Endothelial cell of umbilical vein (primary cell): ENCODE measurements around the gene PPP5C. TPM values are rescaled to one million over a fixed set of nuclear protein-coding genes. Genes with fewer than 3 reads are reported as not detected.

Source experiments
- BruUV-seq: library from RNA; stranded (reverse); fragments of 400-500 nt; replicated peaks from 2 replicates; lab custom pipeline; 2021; lab: Mats Ljungman, UMichigan
- CTCF ChIA-PET: fragments of 300-600, 350-600 bp; sonication (Branson Sonifier 250); formaldehyde crosslinking; loops from one replicate; lab custom pipeline; 2021; ENCODE audit warnings: antibody characterized with exemption, inconsistent platforms; lab: Charles Lee
- POLR2A ChIA-PET: fragments of 300-600, 350-600 bp; sonication (Branson Sonifier 250); formaldehyde crosslinking; loops from one replicate; lab custom pipeline; 2021; ENCODE audit warnings: antibody characterized with exemption, inconsistent platforms; lab: Charles Lee
- DNase-seq: peaks from one replicate; pipeline ENCODE4 v3.0.0-alpha.2; 2011; ENCODE audit warnings: low read depth, low spot score
- FAIRE-seq: peaks from 2 replicates; lab custom pipeline; 2011; peaks lifted over from hg19 to GRCh38; lab: Jason Lieb, UNC
- H2AFZ ChIP-seq: 2 replicates; pipeline ENCODE4 v1.6.0; 2012; ENCODE audit warnings: low read depth, low read length, control low read depth, inconsistent platforms
- H3K27ac ChIP-seq: 2 replicates; pipeline ENCODE4 v1.5.1; 2011; ENCODE audit warnings: low read depth, mild to moderate bottlenecking, control low read depth, low read length, moderate library complexity; ENCODE audit not compliant: insufficient read depth
- H3K27me3 ChIP-seq, 2 experiments: 2 replicates each; pipeline versions ENCODE4 v1.6.0 to v1.6.1; 2011; ENCODE audit warnings: low read length in 2 of 2, mixed read lengths in 1 of 2; ENCODE audit not compliant: control insufficient read depth in 2 of 2, insufficient read depth in 2 of 2
- H3K36me3 ChIP-seq, 2 experiments: 2 replicates in 1 of 2; 3 replicates in 1 of 2; pipeline ENCODE4 v1.5.1; 2011; ENCODE audit warnings: low read length in 2 of 2, mild to moderate bottlenecking in 1 of 2, moderate library complexity in 1 of 2; ENCODE audit not compliant: control insufficient read depth in 2 of 2, insufficient read depth in 2 of 2; ENCODE audit errors: extremely low read depth in 1 of 2
- H3K4me1 ChIP-seq: 3 replicates; pipeline ENCODE4 v1.5.1; 2011; ENCODE audit warnings: mild to moderate bottlenecking, low read length; ENCODE audit not compliant: control insufficient read depth, insufficient read depth; ENCODE audit errors: extremely low read depth
- H3K4me2 ChIP-seq: 2 replicates; pipeline ENCODE4 v1.6.1; 2011; ENCODE audit warnings: low read length, control low read depth, mixed read lengths; ENCODE audit not compliant: insufficient read depth
- H3K4me3 ChIP-seq, 3 experiments: fragments of 200-600 bp in 1 of 3; sonication (generic), shearing (Covaris generic) in 1 of 3; replicated peaks in 1 of 3; 2 replicates each; pipeline ENCODE4 v1.5.1; 2011 to 2016; ENCODE audit warnings: control low read depth in 3 of 3, low read length in 3 of 3, mild to moderate bottlenecking in 2 of 3, inconsistent platforms in 1 of 3, low read depth in 1 of 3, moderate library complexity in 1 of 3; ENCODE audit not compliant: insufficient read depth in 1 of 3
- H3K79me2 ChIP-seq: 2 replicates; pipeline ENCODE4 v1.6.0; 2012; ENCODE audit warnings: low read length, inconsistent platforms; ENCODE audit not compliant: control insufficient read depth, insufficient read depth
- H3K9ac ChIP-seq: replicated peaks from 2 replicates; pipeline ENCODE3; 2011; ENCODE audit warnings: low read length, control low read depth; ENCODE audit not compliant: insufficient read depth; ENCODE audit errors: extremely low read depth
- H3K9me1 ChIP-seq: replicated peaks from 3 replicates; pipeline ENCODE4 v1.6.0; 2011; ENCODE audit warnings: mild to moderate bottlenecking, low read length; ENCODE audit not compliant: control insufficient read depth, insufficient read depth; ENCODE audit errors: extremely low read depth
- H3K9me3 ChIP-seq: replicated peaks from 2 replicates; pipeline ENCODE4 v1.5.1; 2012; ENCODE audit warnings: low read length, inconsistent platforms; ENCODE audit not compliant: control insufficient read depth, insufficient read depth
- H4K20me1 ChIP-seq: replicated peaks from 2 replicates; pipeline ENCODE3; 2011; ENCODE audit warnings: mild to moderate bottlenecking, low read length; ENCODE audit not compliant: control insufficient read depth, insufficient read depth; ENCODE audit errors: extremely low read depth
- EZH2 ChIP-seq: IDR thresholded peaks from 2 replicates; pipeline ENCODE4 v1.6.1; 2012; ENCODE audit warnings: borderline replicate concordance, low read depth, mild to moderate bottlenecking, moderate library complexity, low read length, inconsistent platforms; ENCODE audit not compliant: severe bottlenecking
- FOS ChIP-seq: IDR thresholded peaks from 2 replicates; pipeline ENCODE4 v1.6.1; 2011; ENCODE audit warnings: mild to moderate bottlenecking, low read length, moderate library complexity, borderline replicate concordance; ENCODE audit not compliant: insufficient read depth
- GATA2 ChIP-seq: IDR thresholded peaks from 2 replicates; pipeline ENCODE4 v1.7.0; 2011; ENCODE audit warnings: low read depth, mild to moderate bottlenecking, moderate library complexity, mixed read lengths, low read length; ENCODE audit not compliant: insufficient read length, insufficient read depth
- JUN ChIP-seq: IDR thresholded peaks from 2 replicates; pipeline ENCODE4 v1.6.1; 2011; ENCODE audit warnings: borderline replicate concordance, low read depth; ENCODE audit not compliant: insufficient read length, insufficient read depth
- MYC ChIP-seq: IDR thresholded peaks from one replicate; pipeline ENCODE4 v1.6.1; 2011; ENCODE audit warnings: mild to moderate bottlenecking, low read depth, low read length
- POLR2A ChIP-seq: IDR thresholded peaks from 2 replicates; pipeline ENCODE4 v1.6.1; 2012; ENCODE audit warnings: low read depth, mild to moderate bottlenecking, control low read depth, low read length
- POLR2AphosphoS5 ChIP-seq: IDR thresholded peaks from 2 replicates; pipeline ENCODE4 v1.6.1; 2012; ENCODE audit warnings: low read depth, mild to moderate bottlenecking, control low read depth, low read length, moderate library complexity; ENCODE audit not compliant: insufficient read depth
- dilution Hi-C: fragments of 300-500 bp; cut with MboI; formaldehyde crosslinking; loops from one replicate; pipeline ENCODE4 v1.15.0; 2019; ENCODE audit warnings: low sequenced_read_pairs; ENCODE audit not compliant: extremely low pct_ligation_motif_present
- intact Hi-C: fragments of 100-400 bp; cut with micrococcal nuclease; formaldehyde crosslinking; loops from one replicate; pipeline ENCODE4 v1.10.0; 2022
- polyA plus RNA-seq, 4 experiments: library from polyadenylated mRNA; depleted of rRNA in 3 of 4; stranded (reverse) in 3 of 4; unstranded in 1 of 4; fragments of >200 nt; gene quantifications; 2 replicates each; pipeline versions ENCODE4 v1.2.1 to v1.2.3, GENCODE V29; 2011 to 2012; ENCODE audit warnings: missing spikeins in 1 of 4
- total RNA-seq: library from RNA; stranded (reverse); gene quantifications from 2 replicates; pipeline ENCODE4 v1.2.3, GENCODE V29; 2021
- TF ChIP-seq, protein P1 (sequence below), 2 donors: IDR thresholded peaks; 1 replicate in 1 of 2; 2 replicates in 1 of 2; pipeline ENCODE4 v1.5.1; 2011; ENCODE audit warnings: low read length in 2 of 2, mild to moderate bottlenecking in 2 of 2, moderate library complexity in 2 of 2, control low read depth in 1 of 2, inconsistent platforms in 1 of 2, low read depth in 1 of 2; ENCODE audit not compliant: insufficient read depth in 1 of 2; ENCODE audit errors: extremely low read depth in 1 of 2
- TF ChIP-seq, protein P2 (sequence below): IDR thresholded peaks from 2 replicates; pipeline ENCODE4 v1.6.1; 2011; ENCODE audit not compliant: insufficient read depth, insufficient read length

The PPP5C gene
- total and polyA plus RNA-seq, 2 donors (not counting 3 experiments of a cell fraction or from before 2014, with no cell fraction given) = 114 to 172 TPM

DNA sequence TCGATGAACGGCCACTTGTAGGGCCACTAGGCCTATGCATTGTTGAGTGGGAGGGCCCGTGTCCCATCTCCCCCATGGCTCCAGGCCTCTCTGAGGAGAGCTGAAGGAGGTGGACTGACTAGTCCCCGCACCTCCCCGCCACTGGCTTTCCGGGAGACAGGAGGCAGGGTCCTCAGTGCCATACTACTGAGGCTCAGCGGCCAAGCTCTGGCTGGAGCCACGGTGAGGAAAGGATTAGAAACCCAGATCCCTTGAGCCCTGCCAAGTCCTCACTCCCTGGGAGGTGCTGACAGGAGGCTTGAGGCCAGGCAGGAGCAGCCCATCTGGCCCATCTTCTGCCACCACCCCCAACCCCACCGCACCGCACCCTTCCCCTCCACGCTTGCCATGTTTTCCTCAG lies 37.5 kb downstream of the PPP5C start:
- peaks cover 22 to 51% of the 10 kb centered on the region in 2 experiments for H3K36me3 ChIP-seq
- TF ChIP-seq, protein P1, sequence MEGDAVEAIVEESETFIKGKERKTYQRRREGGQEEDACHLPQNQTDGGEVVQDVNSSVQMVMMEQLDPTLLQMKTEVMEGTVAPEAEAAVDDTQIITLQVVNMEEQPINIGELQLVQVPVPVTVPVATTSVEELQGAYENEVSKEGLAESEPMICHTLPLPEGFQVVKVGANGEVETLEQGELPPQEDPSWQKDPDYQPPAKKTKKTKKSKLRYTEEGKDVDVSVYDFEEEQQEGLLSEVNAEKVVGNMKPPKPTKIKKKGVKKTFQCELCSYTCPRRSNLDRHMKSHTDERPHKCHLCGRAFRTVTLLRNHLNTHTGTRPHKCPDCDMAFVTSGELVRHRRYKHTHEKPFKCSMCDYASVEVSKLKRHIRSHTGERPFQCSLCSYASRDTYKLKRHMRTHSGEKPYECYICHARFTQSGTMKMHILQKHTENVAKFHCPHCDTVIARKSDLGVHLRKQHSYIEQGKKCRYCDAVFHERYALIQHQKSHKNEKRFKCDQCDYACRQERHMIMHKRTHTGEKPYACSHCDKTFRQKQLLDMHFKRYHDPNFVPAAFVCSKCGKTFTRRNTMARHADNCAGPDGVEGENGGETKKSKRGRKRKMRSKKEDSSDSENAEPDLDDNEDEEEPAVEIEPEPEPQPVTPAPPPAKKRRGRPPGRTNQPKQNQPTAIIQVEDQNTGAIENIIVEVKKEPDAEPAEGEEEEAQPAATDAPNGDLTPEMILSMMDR (IDR thresholded peaks at IDR 0.05; ENCODE audit: extremely low read depth in 1 of 2, insufficient read depth in 1 of 2, low read depth in 1 of 2, low read length in 2 of 2) = no peak
- TF ChIP-seq POLR2AphosphoS5 (no peak), POLR2A (no peak), GATA2 (no peak), JUN (no peak)
- H3K9ac ChIP-seq = no peak overlapping the region
- H2AFZ ChIP-seq = no peak overlapping the region
- no peak overlapping the region for H3K4me3 ChIP-seq
- H3K4me1 ChIP-seq = no peaks in the 10 kb centered on the region
- no TSS peak for BruUV-seq
- no peak overlapping the region for H3K4me2 ChIP-seq
- CTCF ChIA-PET = interaction anchor here (0.8 kb wide), 1 partner anchor 144 kb away, joined by 3 read pairs; no protein-coding TSS in a partner anchor
- no peaks in the 10 kb centered on the region for H4K20me1 ChIP-seq
- intact Hi-C loops (no loop called here), dilution Hi-C loops (no loop called here)
- POLR2A ChIA-PET = no interaction called here
- H3K9me1 ChIP-seq = no peaks in the 10 kb centered on the region
- no peaks in the 10 kb centered on the region for H3K9me3 ChIP-seq
- no peak overlapping the region for H3K27ac ChIP-seq
- FAIRE-seq (no peak), DNase-seq (no peak)
- H3K27me3 ChIP-seq = no peaks in the 10 kb centered on the region
- H3K79me2 ChIP-seq = peaks cover 13% of the 10 kb centered on the region

DNA sequence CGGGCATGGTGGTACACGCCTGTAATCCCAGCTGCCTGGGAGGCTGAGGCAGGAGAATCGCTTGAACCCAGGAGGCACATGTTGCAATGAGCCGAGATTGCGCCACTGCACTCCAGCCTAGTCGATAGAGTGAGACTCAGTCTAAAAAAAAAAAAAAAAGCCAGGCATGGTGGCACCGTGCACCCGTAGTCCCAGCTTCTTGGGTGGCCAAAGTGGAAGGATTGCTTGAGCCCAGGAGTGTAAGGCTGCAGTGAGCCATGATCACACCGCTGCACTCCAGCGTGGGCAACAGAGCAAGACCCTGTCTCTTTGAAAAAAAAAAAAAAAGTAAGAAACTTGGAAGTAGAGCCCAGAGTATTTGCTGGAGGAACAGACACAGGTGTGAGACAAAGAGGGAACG lies 38.7 kb downstream of the PPP5C start:
- Histone ChIP-seq H2AFZ (no peak overlapping the region), H4K20me1 (no peaks in the 10 kb centered on the region), H3K9me1 (no peaks in the 10 kb centered on the region), H3K27ac (no peak overlapping the region), H3K9me3 (no peaks in the 10 kb centered on the region), H3K4me1 (no peaks in the 10 kb centered on the region), H3K27me3 (no peaks in the 10 kb centered on the region), H3K36me3 (peaks cover 20 to 54% of the 10 kb centered on the region in 2 experiments), H3K79me2 (peaks cover 6% of the 10 kb centered on the region), H3K4me2 (no peak overlapping the region), H3K4me3 (no peak overlapping the region), H3K9ac (no peak overlapping the region)
- intact Hi-C loops (no loop called here), dilution Hi-C loops (no loop called here)
- TF ChIP-seq, protein P1 (IDR thresholded peaks at IDR 0.05; ENCODE audit: extremely low read depth in 1 of 2, insufficient read depth in 1 of 2, low read depth in 1 of 2, low read length in 2 of 2) = no peak
- TF ChIP-seq, protein P2, sequence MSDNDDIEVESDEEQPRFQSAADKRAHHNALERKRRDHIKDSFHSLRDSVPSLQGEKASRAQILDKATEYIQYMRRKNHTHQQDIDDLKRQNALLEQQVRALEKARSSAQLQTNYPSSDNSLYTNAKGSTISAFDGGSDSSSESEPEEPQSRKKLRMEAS = no peak
- TF ChIP-seq GATA2 (no peak), POLR2AphosphoS5 (no peak), JUN (no peak), FOS (no peak), MYC (no peak), EZH2 (no peak), POLR2A (no peak)
- no TSS peak for BruUV-seq
- ChIA-PET CTCF (interaction anchor here (1.5 to 3.1 kb wide), 2 partner anchors 13 to 17 kb away, joined by 3 to 9 read pairs; no protein-coding TSS in a partner anchor), POLR2A (interaction anchor here (0.7 kb wide), 1 partner anchor 17 kb away, joined by 3 read pairs; no protein-coding TSS in a partner anchor)
- DNase-seq = no peak
- no peak for FAIRE-seq
